Measurements from ENCODE around the gene SLC9C2.
"Not testable (repeated sequence)": the region's sequence is repeated elsewhere in the genome, so short reads cannot be mapped to it uniquely, and the experiment has no call there.

SLC9C2 gene

GRCh38 chr1:173580071-173580470 is 22.8 kb downstream of the SLC9C2 start:
- no peak for DNase-seq (ENCODE audit: low spot score)

DNA sequence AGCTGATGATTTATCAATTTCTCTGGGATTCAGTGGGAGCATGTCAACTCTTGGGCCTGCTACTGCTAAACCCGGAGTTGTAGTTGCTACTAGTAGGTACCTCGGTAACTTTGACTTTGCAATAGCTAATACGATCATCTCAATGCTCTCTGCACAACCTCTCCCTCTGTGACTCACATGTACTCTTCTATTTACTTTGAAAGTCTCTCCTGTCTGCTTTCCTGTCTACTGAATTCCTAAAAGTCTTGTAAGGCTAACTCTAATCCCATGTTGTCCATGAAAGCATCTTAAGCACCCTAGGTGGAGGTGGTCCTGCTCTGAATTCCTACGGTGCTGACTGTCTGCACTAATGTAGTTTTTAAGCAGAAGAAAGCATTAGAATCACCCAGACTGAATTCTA is 29.3 kb downstream of the SLC9C2 start:
- no peak for DNase-seq (ENCODE audit: low spot score)

DNA sequence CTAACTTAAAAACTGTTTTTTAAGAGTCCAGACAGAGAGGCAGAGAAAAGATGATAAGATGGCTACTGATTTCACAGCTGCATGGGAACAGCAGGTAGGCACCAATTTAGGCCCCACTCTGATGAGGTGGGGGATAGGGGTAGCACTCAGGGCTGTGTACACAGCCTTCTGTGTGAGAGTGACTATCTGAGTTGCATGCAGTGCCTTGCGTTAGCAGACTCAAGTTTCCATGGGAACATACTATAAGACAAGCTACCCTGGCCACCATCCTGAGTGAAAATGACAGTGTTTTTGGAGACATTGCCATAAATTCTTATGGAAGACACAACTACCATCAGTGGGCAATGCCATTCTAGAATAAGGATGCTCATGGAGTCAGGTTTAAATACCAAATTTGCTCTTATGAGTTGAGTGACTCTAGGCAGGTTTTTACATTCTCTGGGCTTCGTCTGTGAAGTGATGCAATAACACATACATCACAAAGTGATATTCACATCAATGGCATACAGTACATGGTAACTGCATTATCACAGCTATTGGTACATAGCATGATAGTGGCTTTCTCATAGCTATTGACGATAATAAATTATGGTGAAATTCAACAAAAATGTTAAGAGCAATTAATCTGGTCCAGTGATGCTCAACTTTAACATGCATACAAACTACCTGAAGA is 30.5 kb downstream of the SLC9C2 start:
- no peak for DNase-seq (ENCODE audit: low spot score)

DNA sequence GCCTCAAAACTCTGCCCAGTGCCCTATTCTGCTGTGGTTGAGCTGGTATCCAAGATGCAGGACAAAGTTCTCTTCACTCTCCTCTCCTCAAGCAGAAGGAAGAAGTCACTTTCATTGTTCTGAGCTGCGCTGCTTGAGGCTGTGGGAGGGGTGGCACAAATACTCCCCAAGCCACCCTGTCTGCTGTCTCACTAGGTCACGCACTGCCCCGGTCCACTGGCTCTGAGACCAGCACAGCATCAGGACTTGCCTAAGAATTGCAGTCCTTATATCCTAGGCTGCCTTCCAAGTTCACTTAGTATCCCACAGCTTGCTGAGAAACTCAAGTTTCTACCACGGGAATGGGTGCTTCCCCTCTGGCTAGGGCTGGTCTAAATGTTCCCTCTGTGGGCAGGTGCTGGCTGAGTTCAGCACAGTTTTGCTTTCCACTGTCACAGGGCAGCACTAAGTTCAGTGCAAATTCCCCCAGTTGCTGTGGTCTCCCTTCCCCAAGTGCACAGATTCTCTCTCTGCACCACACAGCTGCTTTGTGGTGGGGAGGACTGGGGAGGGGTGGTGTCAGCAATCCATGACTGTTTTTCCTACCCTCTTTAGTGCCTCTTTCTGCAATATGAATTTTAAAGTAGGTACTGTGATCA is 32.4 kb downstream of the SLC9C2 start:
- no peak for DNase-seq (ENCODE audit: low spot score)

GRCh38 chr1:173568483-173568882 is 34.4 kb downstream of the SLC9C2 start:
- no peak for DNase-seq (ENCODE audit: low spot score)

DNA sequence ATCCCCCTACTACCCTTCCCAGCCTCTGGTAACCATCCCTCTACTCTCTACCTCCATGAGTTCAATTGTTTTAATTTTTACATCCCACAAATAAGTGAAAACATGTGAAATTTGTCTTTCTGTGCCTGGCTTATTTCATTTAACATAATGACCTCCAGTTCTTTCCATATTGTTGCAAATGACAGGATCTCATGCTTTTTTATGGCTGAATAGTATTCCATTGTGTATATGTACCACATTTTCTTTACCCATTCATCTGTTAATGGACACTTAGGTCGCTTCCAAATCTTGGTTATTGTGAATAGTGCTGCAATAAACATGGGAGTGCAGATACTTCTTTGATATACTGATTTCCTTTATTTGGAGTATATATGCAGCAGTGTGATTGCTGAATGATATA is 39.0 kb downstream of the SLC9C2 start:
- DNase-seq (ENCODE audit: low spot score), result not testable (repeated sequence)

DNA sequence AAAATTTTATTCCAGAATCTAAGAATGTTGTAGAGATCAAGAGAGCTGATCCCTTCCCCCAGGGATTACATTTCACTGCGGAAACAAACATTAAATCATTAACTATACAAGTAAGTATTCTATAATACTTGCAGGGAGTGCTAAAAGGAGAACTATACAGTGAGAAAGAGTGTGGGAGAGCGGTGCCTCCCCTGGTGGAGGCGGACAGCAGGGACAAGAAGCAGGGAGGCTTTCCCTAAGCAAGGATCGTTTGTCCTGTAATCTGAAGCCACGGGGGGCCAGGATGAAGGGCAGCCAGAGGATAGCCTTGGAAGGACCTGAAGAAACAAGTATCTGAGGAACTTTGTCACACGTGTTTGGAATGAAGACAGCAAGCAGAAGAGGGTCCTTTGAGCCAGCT is 40.1 kb downstream of the SLC9C2 start:
- DNase-seq (ENCODE audit: low spot score), result no peak

- no peak for DNase-seq (ENCODE audit: low spot score)
Observed at GRCh38 chr1:173561263-173561662, 41.6 kb downstream of the SLC9C2 start.

GRCh38 chr1:173560285-173560880 is 42.5 kb downstream of the SLC9C2 start:
- DNase-seq (ENCODE audit: low spot score), result no peak

GRCh38 chr1:173555651-173556305 is 47.1 kb downstream of the SLC9C2 start:
- no peak for DNase-seq (ENCODE audit: low spot score)

GRCh38 chr1:173554541-173555250 is 48.2 kb downstream of the SLC9C2 start:
- DNase-seq (ENCODE audit: low spot score), result no peak

- no peak for DNase-seq (ENCODE audit: low spot score)
Observed at GRCh38 chr1:173554089-173554488, 48.8 kb downstream of the SLC9C2 start.

DNA sequence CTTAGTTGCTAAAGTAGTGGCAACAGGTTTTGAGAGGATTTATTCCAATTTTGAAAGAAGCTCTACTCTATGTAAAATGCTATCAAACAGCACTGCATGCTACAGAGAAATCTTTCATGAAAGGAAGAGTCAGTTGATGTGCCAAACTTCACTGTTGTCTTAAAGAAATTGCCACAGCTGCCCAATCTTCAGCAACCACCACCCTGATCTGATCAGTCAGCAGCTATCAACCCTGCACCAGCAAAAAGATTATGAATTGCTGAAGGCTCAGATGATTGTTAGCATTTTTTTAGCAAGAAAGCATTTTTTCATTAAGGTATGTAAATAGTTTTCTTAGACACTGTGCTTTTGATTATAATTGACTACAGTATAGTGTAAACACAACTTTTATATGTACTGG is 49.6 kb downstream of the SLC9C2 start:
- no peak for DNase-seq (ENCODE audit: low spot score)

DNA sequence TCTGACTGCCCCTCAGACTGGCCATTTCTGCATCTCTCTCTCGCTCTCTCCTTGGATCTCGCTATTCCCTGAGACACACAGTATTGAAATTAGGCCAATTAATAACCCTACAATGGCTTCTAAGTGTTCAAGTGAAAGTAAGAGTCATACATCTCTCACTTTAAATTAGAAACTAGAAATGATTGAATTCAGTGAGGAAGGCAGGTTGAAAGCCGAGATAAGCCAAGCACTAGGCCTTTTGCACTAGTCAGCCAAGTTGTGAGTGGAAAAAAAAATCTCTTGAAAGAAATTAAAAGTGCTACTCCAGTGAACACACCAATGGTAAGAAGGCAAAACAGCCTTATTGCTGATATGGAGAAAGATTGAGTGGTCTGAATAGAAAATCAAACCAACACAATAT is 51.2 kb downstream of the SLC9C2 start:
- no peak for DNase-seq (ENCODE audit: low spot score)

DNA sequence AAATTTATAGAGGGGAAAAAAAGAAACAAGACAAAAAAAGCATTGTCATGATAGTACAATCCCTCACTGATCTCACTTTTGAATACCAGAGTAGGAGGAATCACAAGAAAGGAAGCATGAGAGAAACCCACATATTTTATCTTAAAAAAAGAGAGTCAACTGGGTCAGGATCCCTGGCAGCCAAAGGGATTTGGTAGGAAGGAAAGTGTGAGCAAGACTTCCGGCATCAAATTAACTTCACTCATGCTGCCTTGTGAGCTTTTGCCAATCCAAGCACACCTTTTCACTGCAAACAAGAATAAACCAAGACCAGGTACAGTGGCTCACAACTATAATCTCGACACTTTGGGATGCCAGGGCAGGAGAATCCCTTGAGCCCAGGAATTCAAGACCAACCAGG is 53.1 kb downstream of the SLC9C2 start:
- no peak for DNase-seq (ENCODE audit: low spot score)

GRCh38 chr1:173545688-173546087 is 57.2 kb downstream of the SLC9C2 start:
- DNase-seq (ENCODE audit: low spot score), result no peak

DNA sequence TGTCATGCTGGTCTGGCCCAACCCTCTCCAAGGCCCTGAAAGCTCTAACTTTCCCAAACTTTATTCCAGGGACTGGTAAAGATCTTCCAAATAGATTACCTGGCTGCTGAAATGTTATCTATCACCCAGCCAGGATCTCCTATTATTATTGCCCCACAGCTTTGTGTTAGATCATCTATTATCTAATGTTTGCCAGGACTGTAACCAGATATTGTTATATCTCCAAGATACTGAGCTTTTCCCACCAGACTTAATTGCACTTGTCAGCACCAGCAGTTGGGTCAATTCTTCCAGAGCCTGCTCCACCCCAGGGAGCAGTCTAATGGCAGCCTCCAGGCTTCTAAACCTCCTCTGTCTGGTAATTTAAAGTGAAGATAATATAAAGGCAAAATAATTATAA is 66.6 kb downstream of the SLC9C2 start:
- no peak for DNase-seq (ENCODE audit: low spot score)

- no peak for DNase-seq (ENCODE audit: low spot score)
Observed at GRCh38 chr1:173532237-173532636, 70.6 kb downstream of the SLC9C2 start.

DNA sequence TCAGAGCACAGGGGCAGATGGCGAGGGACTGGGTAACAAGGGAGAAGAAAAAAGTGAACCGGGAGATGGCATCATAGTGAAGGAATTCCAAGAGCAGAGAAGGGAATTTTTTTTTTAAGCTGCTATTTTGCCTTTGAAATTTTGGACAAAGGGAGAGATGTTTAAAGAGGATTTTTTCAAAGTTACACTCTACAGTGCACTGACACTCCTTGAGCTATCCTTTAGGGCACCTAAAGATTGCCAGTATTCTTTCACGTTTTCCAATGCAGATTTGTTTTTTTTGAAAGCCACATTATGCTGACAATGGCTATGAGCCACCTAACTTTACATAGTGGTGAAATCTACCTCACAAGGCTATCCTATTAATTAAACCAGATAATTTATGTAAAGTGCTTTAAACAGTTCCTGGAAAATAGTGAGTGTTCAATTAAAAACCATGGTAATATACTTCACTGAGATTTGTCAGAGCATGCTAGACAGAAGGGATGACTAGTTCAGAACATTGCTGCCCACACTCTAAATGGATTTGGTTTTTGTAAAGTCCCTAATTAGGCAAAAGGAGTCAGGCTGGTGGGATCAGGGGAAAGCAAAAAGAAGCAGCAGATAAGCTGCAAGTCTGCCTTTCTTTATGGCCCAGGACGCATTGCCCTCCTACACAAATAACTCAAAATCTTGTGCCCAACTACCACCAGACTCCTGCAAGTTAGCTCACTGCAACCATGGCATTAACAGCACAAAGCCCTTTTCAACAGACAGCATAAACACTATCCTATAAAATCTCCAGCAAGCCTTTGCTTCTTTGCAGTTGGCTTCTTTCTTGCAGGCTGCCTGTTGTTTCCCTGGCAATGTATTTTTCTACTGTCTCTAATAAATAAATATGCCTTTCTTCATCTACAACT is 71.8 kb downstream of the SLC9C2 start:
- no peak for DNase-seq (ENCODE audit: low spot score)

DNA sequence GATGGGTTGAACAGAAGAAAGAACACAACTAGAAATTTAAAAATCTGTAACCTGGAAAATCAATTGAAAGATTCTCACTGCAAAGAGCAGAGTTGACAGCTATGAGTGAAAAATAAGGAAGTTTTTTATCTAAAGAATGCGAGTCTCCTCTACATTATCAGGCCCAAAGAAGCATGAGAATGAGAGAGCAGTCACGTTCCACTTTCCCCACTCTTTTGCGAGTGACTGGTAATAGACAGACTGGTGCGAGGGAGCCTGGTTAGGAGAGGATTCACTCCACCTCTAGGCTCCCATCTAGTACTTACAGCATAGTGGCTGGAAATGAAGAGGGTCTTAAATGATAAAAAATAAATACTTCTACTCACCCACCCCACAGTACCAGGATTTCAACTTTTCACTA is 73.8 kb downstream of the SLC9C2 start:
- no peak for DNase-seq (ENCODE audit: low spot score)

GRCh38 chr1:173527151-173527826 is 75.6 kb downstream of the SLC9C2 start:
- no peak for DNase-seq (ENCODE audit: low spot score)
